PC-3 (cell line): ENCODE results near the gene MRPL24.

Source experiments
- CTCF ChIP-seq: fragments of 300-600 bp; sonication (generic); conservative IDR thresholded peaks from 2 replicates; pipeline ENCODE4 v1.5.1; 2017; ENCODE audit warnings: antibody characterized with exemption, low read depth, mild to moderate bottlenecking, low read length
- EZH2 ChIP-seq: fragments of 300-600 bp; sonication (generic); IDR thresholded peaks from one replicate; pipeline ENCODE4 v1.6.1; 2017; ENCODE audit warnings: antibody characterized with exemption, mild to moderate bottlenecking, low read length; ENCODE audit not compliant: unreplicated experiment

- TF ChIP-seq CTCF (no peak), EZH2 (no peak)
Observed at GRCh38 chr1:156707417-156708217, 33.3 kb downstream of the MRPL24 start.
